GM21381 (cell line): ENCODE results near the gene TOB2.
"Not testable (repeated sequence)": the region's sequence is repeated elsewhere in the genome, so short reads cannot be mapped to it uniquely, and the experiment has no call there.

ENCODE experiments used
- ATAC-seq: cut with Tn5 transposase; IDR thresholded peaks from one replicate; pipeline ENCODE4 v1.9.1; 2021; ENCODE audit warnings: mild to moderate bottlenecking, moderate library complexity; ENCODE audit not compliant: unreplicated experiment

The TOB2 gene

GRCh38 chr22:41429951-41430332 lies 16.7 kb downstream of the TOB2 start:
- ATAC-seq = no peak

- no peak for ATAC-seq
These were observed 17.2 kb downstream of the TOB2 start for GRCh38 chr22:41429232-41429950.

GRCh38 chr22:41425660-41426365 lies 20.8 kb downstream of the TOB2 start:
- no peak for ATAC-seq

- no peak for ATAC-seq
These were observed 27.9 kb downstream of the TOB2 start for GRCh38 chr22:41418717-41419116.

- ATAC-seq = no peak
These were observed 28.8 kb downstream of the TOB2 start for GRCh38 chr22:41417622-41418390.

- ATAC-seq = no peak
These were observed 31.0 kb downstream of the TOB2 start for GRCh38 chr22:41415554-41415953.

GRCh38 chr22:41411021-41411851 lies 35.4 kb downstream of the TOB2 start:
- no peak for ATAC-seq

- ATAC-seq = no peak
These were observed 36.3 kb downstream of the TOB2 start for GRCh38 chr22:41410311-41410751.

- ATAC-seq = no peak
These were observed 37.9 kb downstream of the TOB2 start for GRCh38 chr22:41408665-41409064.

- ATAC-seq = no peak
These were observed 39.2 kb downstream of the TOB2 start for GRCh38 chr22:41407433-41407832.

- no peak for ATAC-seq
These were observed 40.2 kb downstream of the TOB2 start for GRCh38 chr22:41406410-41406809.

GRCh38 chr22:41405588-41405987 lies 41.0 kb downstream of the TOB2 start:
- no peak for ATAC-seq

GRCh38 chr22:41403532-41404318 lies 42.9 kb downstream of the TOB2 start:
- peak; percentile 62 for ATAC-seq

- ATAC-seq = not testable (repeated sequence)
These were observed 43.8 kb downstream of the TOB2 start for GRCh38 chr22:41402851-41403250.

- no peak for ATAC-seq
These were observed 44.6 kb downstream of the TOB2 start for GRCh38 chr22:41401781-41402648.

- ATAC-seq = no peak
These were observed 47.7 kb downstream of the TOB2 start for GRCh38 chr22:41398921-41399320.

GRCh38 chr22:41397143-41397811 lies 49.3 kb downstream of the TOB2 start:
- ATAC-seq = no peak

- no peak for ATAC-seq
These were observed 50.9 kb downstream of the TOB2 start for GRCh38 chr22:41395531-41396240.
